ENCODE data around the gene APCS. TPM values are rescaled to one million over a fixed set of nuclear protein-coding genes. Genes with fewer than 3 reads are reported as not detected.

Gene APCS
- total and polyA plus RNA-seq, 12 donors, result not detected

DNA sequence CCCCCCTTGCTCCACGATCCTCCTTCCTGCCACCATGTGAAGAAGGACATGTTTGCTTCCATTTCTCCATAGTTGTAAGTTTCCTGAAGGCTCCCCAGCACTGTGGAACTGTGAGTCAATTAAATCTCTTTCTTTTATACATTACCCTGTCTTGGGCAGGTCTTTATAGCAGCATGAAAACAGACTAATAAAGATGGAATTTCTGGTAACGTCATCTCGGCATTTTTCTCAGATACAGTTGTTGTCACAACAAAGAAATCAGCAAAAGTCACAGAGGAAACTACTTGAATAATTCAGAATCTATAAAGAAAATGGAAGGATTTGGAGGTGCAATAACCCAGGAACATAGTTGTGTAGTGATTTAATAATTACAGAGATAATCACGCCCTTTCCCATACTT is 4.4 kb downstream of the APCS start:
- ATAC-seq (no peak), DNase-seq (no peak)
- no peaks in the 10 kb centered on the region for H3K27me3 ChIP-seq
- H3K27ac ChIP-seq, result no peak overlapping the region
- H3K4me1 ChIP-seq, result peaks cover 0 to 6% (median 0%) of the 10 kb centered on the region in 9 donors
- TF ChIP-seq, protein P1, sequence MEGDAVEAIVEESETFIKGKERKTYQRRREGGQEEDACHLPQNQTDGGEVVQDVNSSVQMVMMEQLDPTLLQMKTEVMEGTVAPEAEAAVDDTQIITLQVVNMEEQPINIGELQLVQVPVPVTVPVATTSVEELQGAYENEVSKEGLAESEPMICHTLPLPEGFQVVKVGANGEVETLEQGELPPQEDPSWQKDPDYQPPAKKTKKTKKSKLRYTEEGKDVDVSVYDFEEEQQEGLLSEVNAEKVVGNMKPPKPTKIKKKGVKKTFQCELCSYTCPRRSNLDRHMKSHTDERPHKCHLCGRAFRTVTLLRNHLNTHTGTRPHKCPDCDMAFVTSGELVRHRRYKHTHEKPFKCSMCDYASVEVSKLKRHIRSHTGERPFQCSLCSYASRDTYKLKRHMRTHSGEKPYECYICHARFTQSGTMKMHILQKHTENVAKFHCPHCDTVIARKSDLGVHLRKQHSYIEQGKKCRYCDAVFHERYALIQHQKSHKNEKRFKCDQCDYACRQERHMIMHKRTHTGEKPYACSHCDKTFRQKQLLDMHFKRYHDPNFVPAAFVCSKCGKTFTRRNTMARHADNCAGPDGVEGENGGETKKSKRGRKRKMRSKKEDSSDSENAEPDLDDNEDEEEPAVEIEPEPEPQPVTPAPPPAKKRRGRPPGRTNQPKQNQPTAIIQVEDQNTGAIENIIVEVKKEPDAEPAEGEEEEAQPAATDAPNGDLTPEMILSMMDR (IDR thresholded peaks at IDR 0.05), result no peak
- WGBS, 2 donors, result 87 to 90% methylated on average over 4 of the region's 4 CpGs
- no peaks in the 10 kb centered on the region for H3K36me3 ChIP-seq
- no peak overlapping the region for H3K4me3 ChIP-seq
- intact Hi-C loops (cut with DNase I), result no loop called here
- no peaks in the 10 kb centered on the region for H3K9me3 ChIP-seq

DNA sequence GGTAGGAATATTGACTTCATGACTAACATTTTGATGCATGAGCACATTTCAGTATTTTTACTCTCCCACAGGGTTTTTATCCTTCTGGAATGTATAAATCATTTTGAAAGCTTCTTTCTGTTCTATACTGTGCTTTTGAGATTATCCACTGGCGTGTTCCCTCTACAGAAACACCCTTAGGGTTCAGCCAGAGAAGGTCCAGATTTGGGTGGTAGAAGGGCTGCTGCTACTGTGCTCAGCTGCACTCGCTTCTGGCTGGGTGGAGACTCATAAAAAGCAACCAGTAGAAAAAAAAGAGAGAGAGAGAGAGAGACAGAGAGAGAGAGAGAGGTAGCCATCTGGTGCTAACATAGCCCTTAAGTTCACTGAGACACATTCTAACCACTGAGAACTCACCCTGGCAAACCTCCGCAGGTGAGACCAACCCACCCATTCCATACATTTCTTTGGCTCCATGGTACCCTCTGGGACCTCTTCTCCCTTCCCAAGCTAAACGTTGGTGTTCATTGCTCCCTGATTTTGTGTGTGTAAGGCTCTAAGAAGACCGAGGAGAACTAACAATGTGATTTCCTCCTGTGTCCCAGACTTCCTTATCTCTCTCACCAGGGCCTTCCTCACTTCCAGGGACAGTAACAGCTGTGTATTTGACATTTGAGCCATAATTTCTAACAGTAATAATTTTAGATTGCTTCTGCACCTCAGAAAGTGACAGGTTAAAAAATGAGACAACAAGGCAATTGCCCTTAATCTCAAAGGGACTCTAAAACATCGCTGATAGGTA is 7.2 kb downstream of the APCS start:
- intact Hi-C loops (cut with DNase I), result no loop called here
- peaks cover 0 to 6% (median 0%) of the 10 kb centered on the region in 9 donors for H3K4me1 ChIP-seq
- DNase-seq (no peak), ATAC-seq (no peak)
- 50% methylated on average over 6 of the region's 6 CpGs for WGBS, 2 donors
- TF ChIP-seq, protein P1 (IDR thresholded peaks at IDR 0.05), result no peak
- no peaks in the 10 kb centered on the region for H3K27me3 ChIP-seq
- no peaks in the 10 kb centered on the region for H3K36me3 ChIP-seq
- no peak overlapping the region for H3K27ac ChIP-seq
- H3K4me3 ChIP-seq, result no peak overlapping the region
- no peaks in the 10 kb centered on the region for H3K9me3 ChIP-seq

DNA sequence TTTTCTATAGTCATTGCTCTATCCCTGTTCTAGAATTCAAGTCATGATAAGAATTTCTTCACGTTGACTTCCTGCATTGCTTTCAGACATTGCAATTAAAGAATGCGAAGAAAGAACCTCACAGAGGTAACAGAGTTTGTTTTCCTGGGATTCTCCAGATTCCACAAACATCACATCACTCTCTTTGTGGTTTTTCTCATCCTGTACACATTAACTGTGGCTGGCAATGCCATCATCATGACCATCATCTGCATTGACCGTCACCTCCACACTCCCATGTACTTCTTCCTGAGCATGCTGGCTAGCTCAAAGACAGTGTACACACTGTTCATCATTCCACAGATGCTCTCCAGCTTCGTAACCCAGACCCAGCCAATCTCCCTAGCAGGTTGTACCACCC is 10.6 kb downstream of the APCS start:
- Histone ChIP-seq H3K36me3 (no peaks in the 10 kb centered on the region), H3K9me3 (no peaks in the 10 kb centered on the region), H3K4me3 (no peak overlapping the region), H3K27me3 (no peaks in the 10 kb centered on the region), H3K4me1 (peaks cover 0 to 6% (median 0%) of the 10 kb centered on the region in 9 donors), H3K27ac (no peak overlapping the region)
- intact Hi-C loops (cut with DNase I), result no loop called here
- 57 to 62% methylated on average over 4 of the region's 4 CpGs for WGBS, 2 donors
- no peak for ATAC-seq
- DNase-seq, result no peak
- TF ChIP-seq, protein P1 (IDR thresholded peaks at IDR 0.05), result no peak

DNA sequence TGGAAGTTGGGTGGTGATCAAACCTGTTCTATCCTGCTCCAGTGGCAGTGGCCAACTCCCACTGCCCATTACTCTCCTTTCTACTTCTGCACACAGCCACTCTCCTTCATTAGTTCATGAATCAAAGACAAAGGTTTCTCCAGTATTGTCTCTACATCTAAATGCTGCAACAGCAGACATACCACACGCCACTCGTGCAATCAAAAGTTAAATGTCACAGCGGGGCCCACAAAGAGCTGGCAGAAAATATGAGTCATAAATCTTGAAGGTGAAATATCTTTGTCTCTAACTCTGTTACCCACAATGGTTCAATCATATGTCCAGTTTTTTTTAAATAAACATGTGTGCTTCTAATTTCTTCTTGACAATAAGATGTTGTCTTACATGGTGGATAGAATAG is 13.3 kb downstream of the APCS start:
- ATAC-seq, result no peak
- TF ChIP-seq, protein P1 (IDR thresholded peaks at IDR 0.05), result no peak
- Histone ChIP-seq H3K27me3 (no peaks in the 10 kb centered on the region), H3K4me1 (no peaks in the 10 kb centered on the region), H3K9me3 (peaks cover 0 to 3% (median 0%) of the 10 kb centered on the region in 11 donors), H3K4me3 (no peak overlapping the region), H3K27ac (no peak overlapping the region), H3K36me3 (no peaks in the 10 kb centered on the region)
- WGBS, 2 donors, result 86 to 88% methylated on average over 3 of the region's 3 CpGs
- no peak for DNase-seq
- intact Hi-C loops (cut with DNase I), result no loop called here
